Measurements from ENCODE around the gene HS2ST1.

GRCh38 chr1:86939406-86939805, 25.0 kb downstream of the HS2ST1 start:
- no peak for TF ChIP-seq CTCF (IDR thresholded peaks at IDR 0.05; ENCODE audit: insufficient read depth, low read length)
- no peak for TF ChIP-seq GABPA (IDR thresholded peaks at IDR 0.05; ENCODE audit: low read depth)
- no peak for TF ChIP-seq REST (IDR thresholded peaks at IDR 0.05; ENCODE audit: insufficient replicate concordance, low read depth)
- TF ChIP-seq POLR2AphosphoS5 (IDR thresholded peaks at IDR 0.05; ENCODE audit: low read depth), result no peak
- no peak for TF ChIP-seq SPI1 (IDR thresholded peaks at IDR 0.05; ENCODE audit: borderline replicate concordance, low read depth)

Data from HL-60 (cell line).